Epithelial cell of proximal tubule (primary cell): ENCODE results near the gene DDX17. TPM values are rescaled to one million over a fixed set of nuclear protein-coding genes. Genes with fewer than 3 reads are reported as not detected.

Experiments
- DNase-seq: peaks from one replicate; pipeline ENCODE4 v3.0.0-alpha.2; 2011; ENCODE audit warnings: low read depth
- H3K4me3 ChIP-seq: 2 replicates; pipeline ENCODE4 v1.5.1; 2011; ENCODE audit warnings: low read depth, mild to moderate bottlenecking, low read length
- CTCF ChIP-seq: conservative IDR thresholded peaks from 2 replicates; pipeline ENCODE4 v1.5.1; 2012; ENCODE audit warnings: low read depth, mild to moderate bottlenecking, low read length
- total RNA-seq: library from RNA; depleted of rRNA; stranded (reverse); fragments of >200 nt; gene quantifications from 2 replicates; pipeline ENCODE4 v1.2.3, GENCODE V29; 2015

Gene DDX17
- total RNA-seq, 1 donor from 2014 or later = 186 TPM

GRCh38 chr22:38505541-38506117, 482 bp downstream of the DDX17 start:
- no peak for TF ChIP-seq CTCF
- DNase-seq = no peak
- peak overlapping the region; percentile 88 for H3K4me3 ChIP-seq

- TF ChIP-seq CTCF = no peak
- no peak for DNase-seq
- H3K4me3 ChIP-seq = peak overlapping the region; percentile 88
These were observed 1.2 kb downstream of the DDX17 start for GRCh38 chr22:38504731-38505540.

GRCh38 chr22:38503021-38503420, 3.1 kb downstream of the DDX17 start:
- no peak for TF ChIP-seq CTCF
- DNase-seq = no peak
- peak overlapping the region; percentile 88 for H3K4me3 ChIP-seq

- no peak overlapping the region for H3K4me3 ChIP-seq
- no peak for TF ChIP-seq CTCF
- no peak for DNase-seq
These were observed 4.1 kb downstream of the DDX17 start for GRCh38 chr22:38501797-38502672.

GRCh38 chr22:38497869-38498268, 8.2 kb downstream of the DDX17 start:
- TF ChIP-seq CTCF = no peak
- H3K4me3 ChIP-seq = no peak overlapping the region
- no peak for DNase-seq

GRCh38 chr22:38494939-38495338, 11.2 kb downstream of the DDX17 start:
- TF ChIP-seq CTCF = no peak
- H3K4me3 ChIP-seq = no peak overlapping the region
- DNase-seq = no peak
